HEK293T (cell line): ENCODE data around the gene ANGPTL5.
"Not testable (repeated sequence)": the region's sequence is repeated elsewhere in the genome, so short reads cannot be mapped to it uniquely, and the experiment has no call there.

Source experiments
- CTCF ChIA-PET: fragments of 350-600 bp; formaldehyde crosslinking; extraction: SDS; loops from one replicate; lab custom pipeline; 2021; ENCODE audit warnings: antibody characterized with exemption, inconsistent platforms; lab: Yijun Ruan, JAX
- POLR2A ChIA-PET: fragments of 350-600 bp; formaldehyde crosslinking; extraction: SDS; loops from one replicate; lab custom pipeline; 2020; ENCODE audit warnings: antibody characterized with exemption, inconsistent platforms; lab: Yijun Ruan, JAX
- DNase-seq: peaks from one replicate; pipeline ENCODE4 v3.0.0; 2012; ENCODE audit warnings: mixed read lengths; ENCODE audit errors: extremely low spot score
- ARNT ChIP-seq: fragments of 450-650 bp; IDR thresholded peaks from 2 replicates; pipeline ENCODE4 v1.6.1; 2017; ENCODE audit warnings: mild to moderate bottlenecking
- BHLHE40 ChIP-seq: fragments of 450-650 bp; IDR thresholded peaks from 2 replicates; pipeline ENCODE4 v1.6.1; 2016; ENCODE audit warnings: mild to moderate bottlenecking, moderate library complexity, borderline replicate concordance
- CTBP1 ChIP-seq: fragments of 450-650 bp; IDR thresholded peaks from 2 replicates; pipeline ENCODE4 v1.6.1; 2016; ENCODE audit warnings: borderline replicate concordance
- ELF4 ChIP-seq: fragments of 450-650 bp; IDR thresholded peaks from 2 replicates; pipeline ENCODE4 v1.6.1; 2017; ENCODE audit warnings: antibody characterized with exemption
- FOXA1 ChIP-seq: fragments of 450-650 bp; IDR thresholded peaks from 2 replicates; pipeline ENCODE4 v1.6.1; 2016; ENCODE audit warnings: mild to moderate bottlenecking
- FOXK2 ChIP-seq: fragments of 450-650 bp; IDR thresholded peaks from 2 replicates; pipeline ENCODE4 v1.6.1; 2016; ENCODE audit warnings: mild to moderate bottlenecking
- FOXM1 ChIP-seq: fragments of 450-650 bp; IDR thresholded peaks from 2 replicates; pipeline ENCODE4 v1.6.1; 2017; ENCODE audit warnings: mild to moderate bottlenecking, borderline replicate concordance
- HDGF ChIP-seq: fragments of 450-650 bp; IDR thresholded peaks from 2 replicates; pipeline ENCODE4 v1.6.1; 2017; ENCODE audit warnings: antibody characterized with exemption, borderline replicate concordance
- L3MBTL2 ChIP-seq: fragments of 450-650 bp; conservative IDR thresholded peaks from 2 replicates; pipeline ENCODE4 v1.6.1; 2016; ENCODE audit warnings: mild to moderate bottlenecking
- LEF1 ChIP-seq: fragments of 450-650 bp; IDR thresholded peaks from 2 replicates; pipeline ENCODE4 v1.6.1; 2017; ENCODE audit warnings: mild to moderate bottlenecking, borderline replicate concordance
- NFRKB ChIP-seq: fragments of 450-650 bp; IDR thresholded peaks from 2 replicates; pipeline ENCODE4 v1.6.1; 2016; ENCODE audit warnings: mild to moderate bottlenecking, moderate library complexity
- PKNOX1 ChIP-seq: fragments of 450-650 bp; IDR thresholded peaks from 2 replicates; pipeline ENCODE4 v1.6.1; 2016
- SP1 ChIP-seq: fragments of 450-650 bp; IDR thresholded peaks from 2 replicates; pipeline ENCODE4 v1.6.1; 2017
- SUZ12 ChIP-seq: fragments of 450-650 bp; IDR thresholded peaks from 2 replicates; pipeline ENCODE4 v1.6.1; 2016; ENCODE audit warnings: mild to moderate bottlenecking
- TARDBP ChIP-seq: fragments of 450-650 bp; IDR thresholded peaks from 2 replicates; pipeline ENCODE4 v1.6.1; 2016
- ZNF384 ChIP-seq: fragments of 450-650 bp; IDR thresholded peaks from 2 replicates; pipeline ENCODE4 v1.6.1; 2016

Gene ANGPTL5

DNA sequence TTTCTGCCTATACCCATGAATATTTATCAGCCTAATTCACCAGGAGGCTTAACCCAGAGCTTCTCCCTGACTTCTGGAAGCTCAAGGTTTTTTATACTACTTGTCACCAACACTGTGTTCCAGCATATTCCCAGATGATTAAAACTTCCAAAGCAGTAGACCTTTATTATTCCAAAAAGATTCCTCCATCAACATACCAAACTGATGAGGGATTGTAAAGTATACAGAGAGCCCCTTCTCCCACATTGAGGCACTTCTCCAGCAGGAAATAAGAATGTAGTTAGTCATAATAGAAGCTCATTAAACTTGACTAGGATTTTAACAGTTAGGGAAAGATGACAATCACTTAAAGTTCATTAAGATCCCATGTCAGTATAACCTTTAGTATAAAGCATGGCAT lies 53.0 kb downstream of the ANGPTL5 start:
- no peak for DNase-seq
- POLR2A ChIA-PET = no interaction called here
- CTCF ChIA-PET = interaction anchor here (0.6 to 0.7 kb wide), 2 partner anchors 408 to 415 kb away, joined by 3 read pairs; no protein-coding TSS in a partner anchor
- TF ChIP-seq NFRKB (no peak), HDGF (no peak), PKNOX1 (no peak)

DNA sequence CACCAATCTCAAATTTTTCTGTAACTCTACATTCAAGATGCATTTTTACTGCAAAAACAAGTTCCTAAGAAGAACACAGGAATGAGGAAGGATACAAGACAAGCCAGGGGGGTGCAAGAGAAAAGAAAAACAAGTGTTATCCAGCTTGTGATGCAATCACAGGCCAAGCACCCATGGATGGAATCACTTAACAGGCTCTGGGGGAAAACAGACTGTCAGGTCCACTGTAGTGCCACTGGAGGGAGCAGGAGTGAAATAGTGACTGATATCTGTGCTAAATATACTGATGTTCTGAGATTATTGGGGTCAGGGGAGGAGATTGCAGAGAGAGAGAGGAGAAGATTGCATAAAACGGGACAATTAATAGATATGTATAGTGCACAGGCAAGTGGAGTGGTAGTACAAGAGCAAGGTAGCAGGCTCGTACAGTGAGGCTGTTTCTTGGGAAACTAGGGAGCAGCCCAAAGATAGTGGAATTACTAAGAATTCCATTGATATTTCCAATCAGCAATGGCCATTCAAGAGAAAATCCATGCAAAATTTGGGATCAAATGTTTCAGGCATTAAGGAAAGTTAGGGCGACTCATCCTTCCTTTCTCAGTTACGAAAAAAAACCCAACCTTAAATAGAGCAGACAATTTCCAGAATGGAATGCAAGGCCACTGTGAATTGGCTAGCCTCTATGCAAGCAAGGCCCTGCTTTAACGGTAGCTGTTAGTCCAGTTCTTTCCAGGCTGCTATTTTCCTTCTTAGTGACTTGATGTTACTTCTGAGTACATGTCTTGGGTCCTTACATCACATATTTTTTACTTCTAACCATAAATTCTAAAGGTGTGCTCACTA lies 53.7 kb downstream of the ANGPTL5 start:
- ChIA-PET POLR2A (no interaction called here), CTCF (interaction anchor here (2.9 kb wide), 1 partner anchor 144 kb away, joined by 54 read pairs; no protein-coding TSS in a partner anchor)
- no peak for TF ChIP-seq ELF4
- no peak for TF ChIP-seq FOXK2
- no peak for TF ChIP-seq FOXA1
- TF ChIP-seq NFRKB = no peak
- TF ChIP-seq BHLHE40 = no peak
- TF ChIP-seq L3MBTL2 = no peak
- no peak for TF ChIP-seq ZNF384
- peak; percentile 32 for DNase-seq

GRCh38 chr11:101860696-101861427 lies 55.5 kb downstream of the ANGPTL5 start:
- peak; percentile 70 for DNase-seq
- POLR2A ChIA-PET = no interaction called here
- CTCF ChIA-PET = interaction anchor here (0.6 to 2.9 kb wide), 13 partner anchors 13 to 273 kb away, joined by 3 to 54 read pairs (median 4); no protein-coding TSS in a partner anchor
- TF ChIP-seq ARNT = no peak
- TF ChIP-seq ELF4 = no peak
- no peak for TF ChIP-seq HDGF
- no peak for TF ChIP-seq LEF1
- TF ChIP-seq SUZ12 = no peak
- no peak for TF ChIP-seq TARDBP
- TF ChIP-seq L3MBTL2 = no peak
- TF ChIP-seq FOXA1 = no peak
- no peak for TF ChIP-seq NFRKB
- TF ChIP-seq FOXM1 = no peak
- no peak for TF ChIP-seq SP1
- no peak for TF ChIP-seq CTBP1
- TF ChIP-seq ZNF384 = no peak
- no peak for TF ChIP-seq PKNOX1
- TF ChIP-seq BHLHE40 = no peak
- no peak for TF ChIP-seq FOXK2

DNA sequence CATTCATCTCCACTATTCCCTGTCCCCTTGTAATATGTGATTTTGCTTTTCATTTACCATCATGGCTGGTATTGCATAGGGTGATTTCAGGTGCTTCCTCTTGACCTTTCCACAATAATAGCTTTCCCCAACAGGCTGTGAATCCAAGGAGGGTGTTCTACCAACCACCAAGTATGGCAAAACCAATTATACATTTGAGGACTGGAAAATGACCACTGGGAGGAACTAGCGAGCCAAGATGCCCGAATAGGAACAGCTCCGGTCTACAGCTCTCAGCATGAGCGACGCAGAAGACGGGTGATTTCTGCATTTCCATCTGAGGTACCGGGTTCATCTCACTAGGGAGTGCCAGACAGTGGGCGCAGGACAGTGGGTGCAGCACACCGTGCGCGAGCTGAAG lies 64.1 kb downstream of the ANGPTL5 start:
- peak; percentile 18 for DNase-seq
- CTCF ChIA-PET, POLR2A ChIA-PET: not testable (repeated sequence)

- CTCF ChIA-PET = interaction anchor here (1.7 kb wide), 1 partner anchor 13 kb away, joined by 5 read pairs; no protein-coding TSS in a partner anchor
- no peak for TF ChIP-seq PKNOX1
- no peak for TF ChIP-seq TARDBP
- no peak for TF ChIP-seq NFRKB
- TF ChIP-seq LEF1 = no peak
- no peak for TF ChIP-seq FOXM1
- TF ChIP-seq BHLHE40 = no peak
- TF ChIP-seq FOXK2 = no peak
- no peak for TF ChIP-seq ARNT
- no peak for TF ChIP-seq SUZ12
- POLR2A ChIA-PET = no interaction called here
- DNase-seq = no peak
Observed at GRCh38 chr11:101848262-101848661, 68.1 kb downstream of the ANGPTL5 start.

- DNase-seq = no peak
- no peak for TF ChIP-seq PKNOX1
- no peak for TF ChIP-seq ELF4
- TF ChIP-seq BHLHE40 = no peak
- TF ChIP-seq FOXK2 = no peak
- no peak for TF ChIP-seq SP1
- TF ChIP-seq SUZ12 = no peak
- no peak for TF ChIP-seq FOXA1
- TF ChIP-seq LEF1 = no peak
- no peak for TF ChIP-seq ARNT
- TF ChIP-seq NFRKB = no peak
- no peak for TF ChIP-seq FOXM1
- TF ChIP-seq TARDBP = no peak
- no peak for TF ChIP-seq HDGF
- TF ChIP-seq ZNF384 = no peak
- TF ChIP-seq CTBP1 = no peak
- no peak for TF ChIP-seq L3MBTL2
- POLR2A ChIA-PET = no interaction called here
- CTCF ChIA-PET = interaction anchor here (0.6 kb wide), 1 partner anchor 382 kb away, joined by 3 read pairs; no protein-coding TSS in a partner anchor
Observed at GRCh38 chr11:101844608-101845007, 71.7 kb downstream of the ANGPTL5 start.
